HG03066 (cell line): ENCODE data around the gene THAP4.

Source experiments
- ATAC-seq: cut with Tn5 transposase; IDR thresholded peaks from one replicate; pipeline ENCODE4 v1.9.1; 2021; ENCODE audit warnings: low read depth; ENCODE audit not compliant: unreplicated experiment

THAP4 gene, protein sequence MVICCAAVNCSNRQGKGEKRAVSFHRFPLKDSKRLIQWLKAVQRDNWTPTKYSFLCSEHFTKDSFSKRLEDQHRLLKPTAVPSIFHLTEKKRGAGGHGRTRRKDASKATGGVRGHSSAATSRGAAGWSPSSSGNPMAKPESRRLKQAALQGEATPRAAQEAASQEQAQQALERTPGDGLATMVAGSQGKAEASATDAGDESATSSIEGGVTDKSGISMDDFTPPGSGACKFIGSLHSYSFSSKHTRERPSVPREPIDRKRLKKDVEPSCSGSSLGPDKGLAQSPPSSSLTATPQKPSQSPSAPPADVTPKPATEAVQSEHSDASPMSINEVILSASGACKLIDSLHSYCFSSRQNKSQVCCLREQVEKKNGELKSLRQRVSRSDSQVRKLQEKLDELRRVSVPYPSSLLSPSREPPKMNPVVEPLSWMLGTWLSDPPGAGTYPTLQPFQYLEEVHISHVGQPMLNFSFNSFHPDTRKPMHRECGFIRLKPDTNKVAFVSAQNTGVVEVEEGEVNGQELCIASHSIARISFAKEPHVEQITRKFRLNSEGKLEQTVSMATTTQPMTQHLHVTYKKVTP

DNA sequence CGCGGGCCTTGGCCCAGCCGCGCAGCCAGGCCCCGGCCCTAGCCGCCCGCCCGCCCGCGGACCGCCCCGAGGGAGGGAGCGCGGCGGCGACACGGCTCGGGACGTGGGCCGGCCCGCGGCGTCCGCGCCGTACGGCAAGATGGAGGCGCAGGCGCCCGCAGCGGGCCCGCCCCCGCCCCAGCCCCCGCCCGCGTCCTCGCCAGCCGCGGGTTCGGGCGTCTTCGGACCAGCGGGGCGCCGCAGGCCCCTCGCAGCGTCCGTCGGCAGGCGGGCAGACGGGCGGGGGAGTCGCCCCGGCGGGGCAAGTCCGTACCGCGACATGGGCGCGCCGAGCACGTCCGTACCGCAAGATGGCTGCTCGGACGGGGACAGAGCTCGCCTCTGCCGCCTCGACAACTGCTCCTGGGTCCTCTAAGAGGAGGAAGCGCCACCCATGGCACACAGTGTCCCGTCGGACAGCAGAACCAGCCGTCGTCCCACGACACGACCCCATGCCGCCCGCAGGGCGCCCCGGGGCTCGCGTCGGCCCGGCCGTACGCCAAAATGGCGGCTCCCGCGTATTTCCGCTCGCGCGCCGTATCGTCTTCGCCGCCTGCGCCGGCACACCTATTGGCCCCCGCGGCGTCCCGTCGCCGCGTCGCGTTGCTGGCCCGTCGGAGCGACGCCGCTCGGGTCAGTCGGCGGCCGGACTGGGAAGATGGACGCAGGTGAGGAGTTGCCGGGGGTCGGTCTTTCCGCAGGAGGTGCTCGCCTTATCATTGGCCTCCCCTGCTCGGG is at the start of gene THAP4, which contains the start of gene ATG4B:
Gene THAP4 (minus strand): TSS at position 141 of the 777 bp plus-strand sequence. CDS start 141 bp downstream, outside the sequence.
Gene ATG4B (plus strand): TSS at position 676 of the 777 bp plus-strand sequence. CDS start 22 bp downstream, at position 698.
- ATAC-seq: peak; percentile 54

DNA sequence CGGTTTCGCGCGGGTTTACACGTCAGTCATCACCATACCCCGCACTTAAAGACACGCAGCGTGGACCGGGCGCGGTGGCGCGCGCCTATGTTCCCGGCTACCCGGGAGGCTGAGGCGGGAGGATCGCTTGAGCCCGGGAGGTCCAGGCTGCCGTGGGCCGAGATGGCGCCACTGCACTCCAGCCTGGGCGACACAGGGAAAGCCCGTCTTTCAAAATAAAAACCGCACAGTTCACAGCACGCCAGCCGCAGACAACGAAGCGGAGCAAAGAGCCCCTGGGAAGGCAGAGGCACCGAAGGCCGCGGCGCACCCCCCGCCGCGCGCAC is 49.3 kb upstream of the THAP4 start:
- peak; percentile 4 for ATAC-seq

DNA sequence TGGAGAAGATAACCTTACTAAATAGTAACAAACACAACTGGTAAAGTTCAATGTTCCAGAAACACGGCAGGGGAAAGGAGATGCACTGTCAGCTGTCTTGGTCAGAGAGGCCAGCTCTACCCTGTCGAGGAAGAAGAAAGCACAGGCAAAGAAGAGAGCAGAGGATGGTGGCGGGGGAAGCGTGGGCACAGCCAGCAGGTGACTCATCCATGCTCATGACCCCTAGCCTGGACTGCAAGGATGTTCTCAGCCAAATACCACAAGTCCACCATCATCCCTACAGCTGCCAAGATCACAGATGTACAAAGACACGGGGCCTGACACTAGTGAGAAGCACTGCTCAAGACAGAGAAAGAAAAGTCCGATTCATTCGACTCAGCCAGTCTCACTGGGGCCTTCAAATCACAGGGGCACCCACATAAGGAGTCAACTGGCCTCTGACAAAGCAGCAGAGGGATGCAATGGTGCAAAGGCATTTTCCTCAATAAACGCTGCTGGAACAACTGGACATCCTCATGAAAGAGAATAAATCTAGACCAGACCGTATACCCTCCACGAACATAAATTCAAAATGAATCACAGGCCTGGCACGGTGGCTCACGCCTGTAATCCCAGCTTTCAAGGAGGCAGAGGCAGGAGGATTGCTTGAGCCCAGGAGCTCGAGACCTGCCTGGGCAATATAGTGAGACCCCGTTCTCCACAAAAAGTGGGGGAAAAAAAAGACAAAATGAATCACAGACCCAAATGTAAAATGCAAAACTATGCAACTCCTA is 44.1 kb upstream of the THAP4 start:
- ATAC-seq: no peak

DNA sequence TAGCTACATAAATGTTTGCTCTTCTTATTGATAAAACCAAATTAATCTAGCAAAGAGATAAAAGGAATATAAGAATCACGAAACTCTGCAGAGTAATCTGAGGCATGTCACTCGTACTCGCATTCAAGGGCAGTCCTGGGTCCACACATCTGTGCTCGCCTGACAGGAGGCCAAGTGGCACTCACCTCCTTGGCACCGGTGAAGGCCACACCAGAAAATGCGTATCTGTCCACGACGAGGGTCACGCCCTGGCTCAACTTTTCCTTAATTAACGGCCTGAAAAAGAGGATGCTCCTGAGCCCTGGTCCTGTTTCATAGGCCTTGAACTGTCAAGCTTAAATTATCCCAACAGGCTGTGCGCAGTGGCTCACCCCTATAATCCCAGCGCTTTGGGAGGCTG is 43.1 kb upstream of the THAP4 start:
- ATAC-seq: no peak

DNA sequence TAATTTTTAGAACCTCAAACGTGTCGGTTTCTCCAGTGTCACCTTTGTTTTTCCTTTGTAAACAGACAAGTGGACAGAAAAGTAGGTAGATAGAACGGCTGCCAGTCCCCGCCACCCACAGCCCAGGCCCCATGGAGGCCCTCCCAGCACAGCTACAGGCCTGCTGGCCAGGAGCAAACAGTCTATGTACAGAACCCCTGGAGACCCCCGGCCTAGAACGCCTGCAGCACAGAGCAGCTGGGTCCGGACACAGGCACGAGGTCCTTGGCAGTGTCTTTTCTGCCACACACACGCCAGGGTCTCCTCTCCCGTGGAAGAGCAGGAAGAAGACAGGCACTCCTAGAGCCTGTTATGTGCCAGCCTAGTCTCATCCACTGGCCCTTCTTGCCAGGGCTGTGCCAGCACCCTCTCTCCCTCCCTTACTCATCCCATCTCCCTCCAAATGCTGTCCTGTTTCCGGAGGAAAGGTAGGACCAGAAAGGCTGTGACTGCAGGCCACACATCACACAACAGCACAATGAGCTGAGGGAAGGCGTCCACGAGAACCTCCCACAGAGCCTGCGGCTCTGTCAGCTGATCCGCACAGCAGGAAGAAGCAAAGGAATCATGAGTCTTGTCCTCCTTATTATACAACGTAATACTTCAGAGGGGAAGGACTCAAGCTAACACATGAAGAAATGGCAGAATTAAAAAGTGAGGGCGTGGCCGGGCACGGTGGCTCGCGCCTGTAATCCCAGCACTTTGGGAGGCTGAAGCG is 42.0 kb upstream of the THAP4 start:
- ATAC-seq: no peak

DNA sequence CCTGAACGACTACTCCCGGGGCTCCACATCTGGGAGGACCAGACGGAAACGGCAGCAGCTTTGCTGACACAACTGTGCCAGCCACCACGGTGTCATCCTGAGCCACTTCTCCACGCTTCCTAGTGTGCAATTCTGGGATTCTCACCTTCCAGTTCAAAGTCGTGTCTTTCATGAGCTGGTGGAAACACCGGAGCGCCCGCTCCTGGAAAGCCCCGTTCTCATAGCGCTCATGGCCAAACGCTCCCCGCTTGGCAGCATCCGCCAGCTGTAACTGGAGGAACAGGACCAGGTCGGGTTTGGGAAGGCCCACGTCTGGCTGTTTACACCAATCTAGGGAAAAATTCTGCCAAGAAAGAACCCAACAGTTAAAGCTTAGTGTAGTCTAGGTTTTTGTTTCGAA is 41.3 kb upstream of the THAP4 start:
- ATAC-seq: no peak

DNA sequence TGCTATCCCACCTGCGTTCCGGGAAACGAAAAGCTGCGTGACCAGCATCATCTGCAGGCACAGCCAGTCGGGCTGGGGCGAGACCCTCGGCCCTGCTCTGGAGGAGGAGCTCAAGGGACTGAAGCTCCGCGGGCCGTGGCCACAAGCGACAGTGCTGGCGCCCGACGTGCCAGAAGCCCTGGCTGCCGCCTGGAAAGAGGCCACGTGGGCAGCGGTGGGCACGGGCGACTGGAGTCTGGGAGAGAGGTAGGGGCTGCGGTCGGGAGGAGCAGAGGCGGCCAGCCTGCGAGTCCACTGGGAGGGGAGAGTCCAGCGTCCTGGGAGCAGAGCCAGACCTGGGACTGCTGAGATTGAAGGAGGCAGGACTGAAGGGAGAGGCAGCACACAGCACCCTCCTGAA is 40.4 kb upstream of the THAP4 start:
- ATAC-seq: no peak

DNA sequence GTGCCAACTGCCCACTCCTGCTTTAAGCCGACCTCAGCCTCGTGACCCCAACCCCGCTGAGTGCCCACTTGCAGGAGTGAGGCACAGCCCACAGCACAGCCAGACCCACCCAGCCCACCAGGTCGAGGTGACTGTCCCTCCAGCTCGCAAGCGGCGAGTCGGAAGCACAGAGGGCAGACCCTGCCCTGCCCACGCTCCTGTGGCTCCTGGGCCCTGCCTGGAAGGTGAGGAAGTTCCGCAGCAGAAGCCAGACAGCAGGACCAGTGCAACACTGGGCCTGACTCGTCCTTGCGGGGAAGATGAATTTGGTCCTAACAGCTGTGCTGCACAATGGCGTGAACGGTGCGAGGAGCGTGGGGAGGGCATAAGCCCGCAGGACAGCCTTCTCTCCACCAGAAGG is 39.7 kb upstream of the THAP4 start:
- no peak for ATAC-seq

DNA sequence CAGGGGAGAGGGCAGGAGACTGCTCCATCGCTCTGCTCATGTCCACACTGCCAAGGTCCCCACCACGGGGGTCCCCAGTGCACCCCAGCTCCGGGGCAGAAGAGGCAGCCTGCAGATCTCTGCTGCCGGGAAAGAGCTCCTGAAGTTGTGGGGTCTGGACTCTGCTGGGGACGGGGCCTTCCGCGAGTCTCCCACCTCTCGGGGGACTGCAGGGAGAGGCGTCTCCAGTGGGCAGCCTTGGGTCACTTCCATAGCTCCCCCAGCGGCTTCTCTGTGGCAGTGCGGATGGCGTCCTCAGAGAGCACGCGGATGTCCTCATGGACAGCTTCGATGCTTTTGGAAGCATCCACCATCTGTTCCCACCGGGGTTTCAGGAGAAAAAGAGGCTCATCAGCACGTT is 38.9 kb upstream of the THAP4 start:
- no peak for ATAC-seq

DNA sequence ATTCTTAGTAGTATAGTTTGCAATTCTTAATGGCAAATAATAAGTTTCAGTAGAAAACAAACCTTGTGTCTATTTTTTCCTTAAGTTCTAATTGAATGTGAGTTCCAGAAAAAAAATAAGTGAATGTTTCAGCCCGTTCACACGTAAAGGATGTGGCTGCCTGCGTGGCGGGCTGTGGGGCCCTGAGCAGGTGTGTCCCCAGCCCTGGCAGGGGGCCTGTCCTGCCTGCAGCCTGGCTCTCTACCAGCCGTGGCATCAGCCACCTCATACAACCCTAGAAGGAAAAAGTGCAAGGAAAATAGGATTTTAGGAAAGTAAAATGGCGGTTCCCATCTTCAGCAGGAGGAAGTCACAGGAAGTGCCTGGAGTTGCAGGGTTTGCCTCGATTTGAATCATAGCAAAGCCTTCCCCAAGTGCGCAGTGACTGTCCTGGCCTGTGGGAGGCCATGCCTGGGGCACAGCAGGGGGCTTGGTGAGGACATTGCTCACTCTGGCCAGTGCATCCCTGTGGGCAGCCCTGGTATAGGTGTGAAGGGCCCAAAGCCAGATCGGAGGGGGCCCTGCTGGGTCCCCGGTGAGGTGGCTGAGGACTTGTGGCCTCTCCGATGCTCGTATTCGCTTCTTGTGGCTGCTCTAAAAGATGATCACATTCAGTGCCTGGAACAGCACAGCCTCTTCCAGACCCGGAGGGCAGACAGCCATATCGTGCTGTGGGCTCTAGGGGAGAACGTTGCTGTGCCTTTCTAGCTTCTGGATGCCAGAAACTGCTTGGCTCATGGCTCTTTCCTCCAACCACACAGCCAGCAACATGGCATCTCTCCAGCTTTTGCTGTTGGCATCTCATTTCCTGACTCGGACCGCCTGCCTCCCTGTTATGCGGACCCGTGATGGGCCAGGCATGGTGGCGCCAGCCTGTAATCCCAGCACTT is 37.1 kb upstream of the THAP4 start:
- ATAC-seq: no peak

DNA sequence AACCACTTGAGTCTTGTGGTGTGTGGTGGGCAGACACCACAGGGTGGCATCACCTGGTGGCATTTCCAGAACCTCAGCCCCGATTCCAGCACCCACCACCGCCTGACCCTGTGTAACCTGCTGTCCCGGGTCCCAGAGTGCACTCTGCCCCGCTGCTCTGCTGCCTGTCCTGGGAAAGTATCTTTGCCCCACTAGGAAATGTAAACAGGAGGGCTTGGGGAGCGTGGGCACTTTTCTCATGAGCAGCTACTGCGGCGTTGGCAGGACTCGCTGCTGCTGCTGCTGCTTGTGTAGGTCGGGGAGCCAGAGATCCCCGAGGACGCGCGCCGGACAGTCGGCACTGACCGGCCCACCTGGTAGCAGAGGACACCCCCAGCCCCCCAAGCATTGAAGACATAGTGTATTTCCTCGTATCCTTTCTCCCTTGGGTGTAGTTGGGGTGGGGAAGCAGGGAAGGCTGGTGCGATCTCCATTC is 36.3 kb upstream of the THAP4 start:
- no peak for ATAC-seq

DNA sequence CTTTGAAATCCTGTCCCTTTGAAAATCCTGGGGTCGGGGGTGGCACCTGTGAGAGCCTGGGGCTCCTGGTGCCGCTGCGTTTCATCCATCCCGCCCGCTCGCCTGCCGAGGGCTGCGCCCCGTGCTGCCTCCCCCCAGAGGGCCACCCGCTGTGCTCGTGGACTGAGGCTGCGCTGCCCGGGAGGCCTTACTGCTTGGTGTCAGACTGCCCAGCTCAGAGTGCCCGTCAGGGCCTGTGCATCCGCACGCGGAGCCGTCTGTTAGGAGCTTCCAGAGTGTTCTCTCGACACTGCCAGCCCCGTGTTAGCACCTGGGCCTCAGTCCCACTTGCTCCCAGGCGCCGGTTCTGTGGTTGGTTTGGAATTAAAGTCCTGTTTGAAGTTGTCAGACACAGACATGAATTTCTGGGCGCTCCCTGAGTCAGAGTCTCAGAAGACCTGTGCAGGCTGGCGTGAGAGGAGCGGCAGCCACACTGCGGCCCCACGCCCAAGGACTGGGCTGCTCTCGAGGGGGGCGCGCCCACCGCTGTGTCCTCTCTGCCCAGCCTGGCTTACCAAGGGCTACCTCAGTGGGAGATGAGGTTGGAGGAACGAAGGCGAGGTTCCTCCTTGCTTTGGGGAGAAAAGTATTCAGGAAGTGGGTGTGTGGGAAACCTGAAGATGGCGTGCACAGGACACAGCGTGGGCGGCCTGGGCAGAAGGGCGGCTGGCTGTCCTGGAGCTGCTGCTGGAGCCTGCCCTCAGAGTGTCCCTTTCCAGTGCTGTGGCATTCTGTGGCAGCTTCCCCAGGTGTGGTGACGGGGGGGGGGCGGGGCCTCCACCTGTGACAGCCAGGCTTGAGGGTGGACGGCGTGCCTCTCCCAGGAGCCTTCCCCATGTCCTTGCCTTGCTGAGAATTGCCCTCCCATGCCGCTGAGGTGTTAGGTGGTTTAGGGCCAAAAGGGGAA is 35.6 kb upstream of the THAP4 start:
- no peak for ATAC-seq

DNA sequence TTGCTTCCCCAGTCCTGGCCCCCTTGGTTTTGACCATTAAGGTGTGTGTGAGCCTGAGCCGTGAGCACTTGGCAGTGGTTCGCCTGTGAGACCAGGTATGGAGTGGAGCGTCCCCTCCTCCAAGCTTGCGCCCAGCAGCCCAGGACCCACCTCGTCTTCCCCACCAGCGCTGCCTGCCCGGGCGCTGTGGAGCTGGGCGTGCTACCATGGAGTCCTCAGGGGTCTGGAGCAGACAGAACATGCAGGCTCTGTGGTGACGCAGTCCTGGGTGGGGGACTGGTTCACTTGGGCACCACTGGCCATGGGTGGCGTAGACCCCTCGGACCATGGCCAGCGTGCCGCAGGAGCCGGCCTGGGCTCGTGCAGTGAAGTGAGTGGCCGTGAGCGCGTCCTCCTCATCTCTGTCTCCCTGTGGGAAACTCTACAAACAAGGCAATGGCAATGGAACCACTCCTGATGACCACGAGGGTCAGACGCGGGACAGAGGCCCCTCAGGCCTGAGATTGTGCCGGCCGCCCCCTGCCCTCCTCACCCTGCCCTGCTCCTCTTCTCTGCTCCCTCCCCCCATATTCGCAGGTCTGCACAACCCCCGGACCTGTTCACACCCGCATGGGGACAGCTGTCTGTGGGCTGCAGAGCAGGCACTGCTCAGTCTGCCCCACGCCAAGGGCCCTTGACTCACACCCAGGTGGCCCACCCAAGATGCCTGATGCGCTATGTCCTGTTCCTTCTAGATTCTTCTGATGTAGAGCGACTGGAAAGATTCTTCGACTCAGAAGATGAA is 34.7 kb upstream of the THAP4 start:
- no peak for ATAC-seq

DNA sequence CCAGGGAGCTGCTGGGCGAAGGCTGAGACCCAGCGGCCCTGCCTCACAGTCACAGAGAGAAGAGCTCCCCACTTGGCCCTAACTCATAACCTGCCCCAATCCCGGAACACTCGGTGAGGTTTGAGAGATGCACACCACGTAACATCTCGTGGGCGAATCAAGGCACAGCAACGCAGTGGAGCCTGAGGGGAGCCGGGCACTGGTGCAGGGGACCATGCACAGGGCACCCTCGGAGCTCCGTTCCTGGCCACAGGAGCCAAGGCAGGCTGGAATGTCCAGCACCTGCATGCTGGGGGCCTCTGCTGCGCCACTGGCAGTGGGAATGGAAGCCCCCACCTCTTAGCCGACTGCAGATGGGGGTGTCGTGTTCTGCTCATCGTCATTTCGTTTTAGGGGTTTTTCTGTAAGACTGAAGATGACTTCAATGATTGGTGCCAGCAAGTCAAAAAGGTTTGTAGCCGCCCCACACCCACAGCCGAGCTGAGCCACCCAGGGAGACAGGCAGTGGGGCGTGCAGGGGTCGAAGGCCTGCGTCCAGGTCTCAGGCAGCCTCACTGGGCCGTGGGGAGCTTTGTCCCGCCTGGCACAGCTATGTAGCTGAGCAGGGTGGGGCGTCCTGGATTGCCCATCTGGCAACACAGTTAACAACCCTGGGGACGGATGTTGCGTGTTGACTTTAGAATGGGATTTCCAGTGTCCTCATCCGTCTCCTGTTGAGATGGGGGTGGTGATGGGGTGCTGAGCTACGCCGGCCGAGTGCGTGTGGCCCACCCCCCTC is 33.6 kb upstream of the THAP4 start:
- no peak for ATAC-seq

DNA sequence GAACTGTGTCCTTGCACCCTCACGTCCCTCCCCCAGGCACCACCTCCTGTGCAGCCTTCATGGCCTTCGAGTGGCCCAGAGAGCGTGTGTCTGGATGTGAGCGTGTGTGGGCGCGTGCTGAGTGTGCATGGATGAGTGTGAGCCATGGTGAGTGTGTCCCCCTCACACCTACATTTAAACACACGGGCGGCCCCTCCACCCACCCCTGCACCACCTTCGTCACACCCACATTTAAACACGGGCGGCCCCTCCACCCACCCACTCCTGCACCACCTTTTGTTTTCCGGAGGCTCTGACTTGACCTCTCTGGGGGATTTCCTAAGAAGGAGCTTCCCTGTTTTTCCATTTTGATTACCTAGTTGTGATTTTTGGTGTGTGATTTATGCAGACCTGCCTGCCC is 31.9 kb upstream of the THAP4 start:
- ATAC-seq: no peak

DNA sequence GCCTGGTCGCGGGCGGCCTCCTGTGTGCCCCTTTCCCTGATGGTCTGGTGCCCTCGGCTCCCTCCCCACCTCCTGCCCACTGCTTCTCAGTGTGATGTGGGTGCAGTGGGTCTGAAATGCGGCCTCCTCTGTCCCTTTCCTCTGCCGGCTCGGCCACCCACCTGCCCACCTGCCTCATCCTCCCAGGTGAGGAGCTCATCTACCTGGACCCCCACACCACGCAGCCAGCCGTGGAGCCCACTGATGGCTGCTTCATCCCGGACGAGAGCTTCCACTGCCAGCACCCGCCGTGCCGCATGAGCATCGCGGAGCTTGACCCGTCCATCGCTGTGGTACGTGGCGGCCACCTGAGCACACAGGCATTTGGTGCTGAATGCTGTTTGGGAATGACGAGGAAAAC is 31.4 kb upstream of the THAP4 start:
- ATAC-seq: no peak
